Coronary artery (tissue), 2 donors: ENCODE results near the gene NUP210L.

Source experiments
- DNase-seq: peaks from one replicate; pipeline ENCODE4 v3.0.0-alpha.2; 2017; ENCODE audit warnings: low spot score
- H3K27ac ChIP-seq, 2 donors: fragments of 200-600 bp; sonication (generic); one replicate each; pipeline ENCODE4 v1.5.1; 2016 to 2019
- H3K4me3 ChIP-seq: fragments of 200-600 bp; sonication (generic); 2 replicates; pipeline ENCODE4 v1.5.1; 2016; ENCODE audit warnings: mild to moderate bottlenecking, moderate library complexity
- CTCF ChIP-seq: fragments of 200-600 bp; sonication (generic); IDR thresholded peaks from one replicate; pipeline ENCODE4 v1.5.1; 2019; ENCODE audit warnings: antibody characterized with exemption

NUP210L gene

DNA sequence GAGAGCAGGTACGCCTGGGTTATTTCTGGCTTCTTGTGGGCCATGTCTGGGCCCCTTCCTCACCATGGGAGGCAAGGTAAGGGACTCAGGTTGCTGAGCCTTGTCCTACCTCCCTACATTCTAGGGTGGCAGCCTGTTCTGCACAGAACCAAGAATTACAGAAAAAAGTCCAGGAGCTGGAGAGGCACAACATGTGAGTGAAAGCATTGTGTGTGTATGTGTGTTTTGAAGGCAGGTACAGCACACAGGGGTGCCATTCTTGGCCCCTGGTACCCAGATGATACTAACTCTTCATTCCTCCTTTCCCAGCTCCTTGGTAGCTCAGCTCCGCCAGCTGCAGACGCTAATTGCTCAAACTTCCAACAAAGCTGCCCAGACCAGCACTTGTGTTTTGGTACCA, 181.8 kb downstream of the NUP210L start:
- DNase-seq = no peak
- TF ChIP-seq CTCF = no peak
- Histone ChIP-seq H3K4me3 (no peak overlapping the region), H3K27ac (no peak overlapping the region)

GRCh38 chr1:153970346-153970745, 184.5 kb downstream of the NUP210L start:
- DNase-seq = no peak
- Histone ChIP-seq H3K4me3 (no peak overlapping the region), H3K27ac (no peak overlapping the region)
- no peak for TF ChIP-seq CTCF

DNA sequence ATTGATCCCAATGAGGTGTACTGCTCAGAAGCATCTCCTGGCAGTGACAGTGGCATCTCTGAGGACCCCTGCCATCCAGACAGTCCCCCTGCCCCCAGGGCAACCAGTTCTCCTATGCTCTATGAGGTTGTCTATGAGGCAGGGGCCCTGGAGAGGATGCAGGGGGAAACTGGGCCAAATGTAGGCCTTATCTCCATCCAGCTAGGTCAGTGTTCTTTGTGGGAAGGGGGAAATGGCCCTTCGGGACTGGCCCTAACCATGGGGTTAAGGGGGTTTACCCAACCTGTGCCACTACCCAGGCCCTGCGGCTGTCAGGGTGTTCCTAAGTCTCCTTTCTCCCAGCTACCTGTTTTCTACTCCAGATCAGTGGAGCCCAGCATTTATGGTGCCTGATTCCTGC, 185.9 kb downstream of the NUP210L start:
- DNase-seq = no peak
- no peak for TF ChIP-seq CTCF
- Histone ChIP-seq H3K4me3 (peak overlapping the region; percentile 76), H3K27ac (no peak overlapping the region)

DNA sequence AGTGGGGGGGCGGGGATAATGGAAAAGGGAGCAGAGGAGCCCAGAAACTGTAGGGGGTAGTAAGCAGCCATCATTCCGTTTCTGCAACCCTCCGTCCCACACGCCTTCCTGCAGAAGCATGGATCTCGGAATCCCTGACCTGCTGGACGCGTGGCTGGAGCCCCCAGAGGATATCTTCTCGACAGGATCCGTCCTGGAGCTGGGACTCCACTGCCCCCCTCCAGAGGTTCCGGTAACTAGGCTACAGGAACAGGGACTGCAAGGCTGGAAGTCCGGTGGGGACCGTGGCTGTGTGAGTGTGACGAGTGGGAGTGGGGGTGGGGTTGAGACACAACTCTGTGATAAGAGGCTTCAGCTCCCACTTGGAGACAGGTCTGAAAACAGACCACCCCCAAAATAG, 186.5 kb downstream of the NUP210L start:
- H3K4me3 ChIP-seq = peak overlapping the region; percentile 76
- no peak for TF ChIP-seq CTCF
- peak overlapping the region in 1 of 2 donors; percentile 88 for H3K27ac ChIP-seq
- no peak for DNase-seq

DNA sequence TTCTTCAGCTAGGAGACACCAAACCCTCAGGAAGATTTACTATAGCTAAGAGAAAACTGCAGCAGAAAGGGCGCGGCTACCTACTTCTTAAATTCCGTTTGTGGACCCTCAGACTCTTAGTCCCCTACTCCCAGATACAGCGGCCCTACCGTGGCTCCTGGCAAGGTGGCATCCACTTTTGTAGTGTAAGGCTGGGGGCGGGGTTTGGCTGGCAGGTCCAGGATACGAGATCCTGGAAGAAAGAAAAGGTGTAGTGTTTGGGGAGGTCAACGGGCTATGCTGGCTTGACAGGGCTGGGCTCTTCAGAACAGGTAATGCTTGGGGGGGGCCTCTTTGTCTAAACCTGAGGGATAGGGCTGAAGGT, 186.9 kb downstream of the NUP210L start:
- Histone ChIP-seq H3K27ac (peak overlapping the region in 1 of 2 donors; percentile 88), H3K4me3 (peak overlapping the region; percentile 76)
- DNase-seq = no peak
- no peak for TF ChIP-seq CTCF

DNA sequence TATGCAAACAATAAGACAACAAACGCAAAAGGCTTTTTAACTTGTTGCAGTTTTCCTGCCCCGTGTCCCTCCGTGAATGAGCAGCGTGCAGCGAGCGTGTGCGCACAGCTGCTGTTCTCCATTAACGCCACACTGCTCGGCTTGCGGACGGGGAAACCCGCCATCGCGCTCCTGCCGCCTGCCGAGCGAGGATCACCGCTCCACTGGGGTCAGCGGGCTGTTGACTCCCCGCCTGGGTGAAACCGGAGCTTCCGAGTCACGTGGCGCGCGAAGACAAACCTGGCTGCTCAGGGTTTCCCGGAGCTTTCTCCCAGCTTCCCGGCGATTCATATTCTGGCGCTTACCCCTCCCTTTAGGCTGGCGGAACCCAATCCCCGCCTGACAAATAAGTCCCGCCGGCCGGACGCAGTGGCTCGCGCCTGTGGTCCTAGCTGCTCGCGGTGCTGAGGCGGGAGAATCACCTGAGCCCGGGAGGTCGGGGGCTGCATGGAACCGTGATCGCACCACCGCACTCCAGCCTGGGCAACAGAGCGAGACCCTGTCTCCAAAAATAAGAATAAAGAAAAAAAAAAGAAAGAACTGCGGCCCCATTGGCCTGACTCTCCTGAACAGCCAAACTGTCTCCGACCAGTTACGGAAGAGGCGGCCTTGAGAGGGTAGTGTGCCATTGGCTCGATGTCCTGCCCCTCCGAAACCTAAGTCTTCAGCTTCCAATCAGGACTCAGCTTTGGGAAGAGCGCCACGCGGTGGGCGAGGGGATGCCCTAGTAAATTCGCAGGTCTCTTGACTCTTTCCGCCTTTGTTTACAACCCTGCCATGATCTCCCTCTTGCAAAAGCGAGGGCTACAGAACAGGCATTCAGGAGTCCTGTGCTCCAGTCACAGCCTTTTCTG, 187.5 kb downstream of the NUP210L start, which contains the start of gene CREB3L4:
CREB3L4 (plus strand) TSS at position 796 of the 893 bp plus-strand sequence. CDS start 624 bp downstream, outside the sequence.
- Histone ChIP-seq H3K4me3 (peak within 1 kb of the TSS; percentile 76), H3K27ac (peak within 1 kb of the TSS; percentile 62 to 88)
- no peak for TF ChIP-seq CTCF
- peak; percentile 96 for DNase-seq

DNA sequence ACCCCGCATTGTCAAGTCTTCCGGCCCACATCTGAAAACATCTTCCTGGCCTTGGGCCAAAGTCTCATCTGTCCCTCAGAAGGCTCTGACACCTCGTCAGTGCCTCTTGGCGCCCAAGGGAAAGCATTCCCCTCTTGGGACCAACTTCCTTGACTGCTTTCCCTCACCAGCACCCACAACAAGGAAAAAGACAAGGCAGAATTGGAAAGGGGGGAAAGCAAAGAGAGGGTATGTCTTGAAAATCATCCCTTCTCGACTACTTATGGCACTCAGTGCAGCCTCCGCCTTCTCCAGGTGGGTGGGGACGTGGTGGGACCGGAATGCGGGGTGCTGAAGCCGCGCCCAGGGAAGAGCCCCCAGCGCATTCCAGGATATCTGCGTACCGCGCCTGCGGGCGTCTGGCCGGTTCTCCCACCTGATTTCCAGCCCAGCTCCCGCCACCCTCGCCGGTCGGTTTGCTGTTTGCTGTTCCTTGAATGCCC, 191.0 kb downstream of the NUP210L start:
- Histone ChIP-seq H3K27ac (peak overlapping the region; percentile 93 to 99), H3K4me3 (peak overlapping the region; percentile 77)
- no peak for DNase-seq
- no peak for TF ChIP-seq CTCF
